Measurements from ENCODE around the gene NPIPB6. TPM values are rescaled to one million over a fixed set of nuclear protein-coding genes. Genes with fewer than 3 reads are reported as not detected.

NPIPB6 gene
- 2.0 and 3.2 TPM in 2 replicates for total RNA-seq (2014; rRNA removed; shearing (Covaris generic))

DNA sequence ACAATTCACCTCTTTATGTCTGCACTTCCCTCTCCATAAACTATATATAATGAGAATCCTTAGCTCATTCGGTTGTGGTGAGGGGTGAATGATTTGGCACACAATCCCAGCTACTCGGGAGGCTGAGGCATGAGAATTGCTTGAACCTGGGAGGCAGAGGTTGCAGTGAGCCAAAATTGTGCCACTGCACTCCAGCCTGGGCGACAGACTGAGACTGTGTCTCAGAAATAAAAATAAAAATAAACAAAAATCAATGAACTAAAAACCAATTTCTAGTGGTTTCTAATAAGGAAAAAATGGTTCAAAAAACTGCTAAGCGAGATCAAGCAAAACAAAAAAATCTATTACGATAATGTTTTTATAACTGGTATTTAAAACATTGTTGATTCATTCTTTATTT, at the start of gene NPIPB6:
Gene NPIPB6 (minus strand): TSS at position 101 of the 400 bp plus-strand sequence. CDS start 686 bp downstream, outside the sequence.

DNA sequence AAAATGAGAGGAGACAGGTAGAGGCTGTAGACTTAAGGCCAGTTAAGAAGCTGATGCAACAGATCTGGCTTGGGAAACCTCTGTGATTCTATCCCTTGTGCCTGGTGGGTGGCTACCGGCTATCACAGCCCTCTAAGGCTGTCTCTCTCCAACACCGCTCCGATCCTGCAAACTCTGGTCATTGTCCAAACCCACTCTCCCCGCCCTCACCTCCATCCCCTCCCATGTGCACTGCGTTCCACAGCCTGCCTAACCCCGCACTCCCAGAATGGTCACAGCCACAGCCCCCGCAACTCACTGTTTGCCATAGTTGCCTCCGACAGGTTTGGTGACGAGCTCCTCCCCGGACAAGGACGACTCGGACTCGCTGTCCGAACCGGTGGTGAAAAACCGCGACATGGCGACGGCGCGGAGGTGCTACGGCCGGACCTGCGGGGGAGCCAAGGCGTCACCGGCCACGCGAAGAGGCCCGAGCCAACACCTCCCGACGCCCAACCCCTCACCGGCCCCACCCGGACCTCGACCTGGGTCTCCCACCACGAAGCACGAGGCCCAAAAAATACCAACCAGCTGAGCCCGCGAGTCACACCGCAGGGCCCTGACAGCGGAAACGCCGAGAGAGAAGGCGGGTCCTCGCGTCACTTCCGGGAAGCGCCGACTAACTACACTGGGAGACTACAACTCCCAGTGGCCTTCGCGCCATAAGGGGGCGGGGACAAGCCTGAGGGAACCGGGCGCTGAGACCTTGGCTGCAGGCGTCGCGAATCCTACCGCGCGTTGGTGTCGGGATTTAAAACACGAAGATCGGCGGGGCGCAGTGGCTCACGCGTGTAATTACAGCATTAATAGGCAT, 40.1 kb upstream of the NPIPB6 start, which contains the start of gene EIF3CL:
Gene EIF3CL (minus strand): TSS at position 622 of the 853 bp plus-strand sequence. CDS start 223 bp downstream, at position 399.

Small RNA genes lying within 50 kb of the gene (small RNA-seq; reads per million reads assigned to genes)
- gene AC138904.2 (not detected), gene MIR6862-1 (not detected)

Other genes with a start within 250 kb of the NPIPB6 start
- 137 and 143 TPM in 2 replicates for gene XPO6, start 151.5 kb downstream of the NPIPB6 start, total RNA-seq (2014; rRNA removed; shearing (Covaris generic))
- 0.03 and 0.15 TPM in 2 replicates for gene SBK1, start 71.0 kb downstream of the NPIPB6 start, total RNA-seq (2014; rRNA removed; shearing (Covaris generic))
- gene EIF3CL, start 40.3 kb upstream of the NPIPB6 start, total RNA-seq (2014; rRNA removed; shearing (Covaris generic)): 75.5 and 80.9 TPM in 2 replicates
- not detected in 2 replicates for gene NPIPB7, start 108.8 kb upstream of the NPIPB6 start, total RNA-seq (2014; rRNA removed; shearing (Covaris generic))
- 10.3 and 15.0 TPM in 2 replicates for gene CLN3, start 128.6 kb upstream of the NPIPB6 start, total RNA-seq (2014; rRNA removed; shearing (Covaris generic))
- gene APOBR, start 131.1 kb upstream of the NPIPB6 start, total RNA-seq (2014; rRNA removed; shearing (Covaris generic)): 0.05 and 0.19 TPM in 2 replicates
- not detected in 2 replicates for gene IL27, start 143.3 kb upstream of the NPIPB6 start, total RNA-seq (2014; rRNA removed; shearing (Covaris generic))
- 15.4 and 20.1 TPM in 2 replicates for gene NUPR1, start 175.5 kb upstream of the NPIPB6 start, total RNA-seq (2014; rRNA removed; shearing (Covaris generic))
- 22.9 and 26.1 TPM in 2 replicates for gene SGF29, start 190.4 kb upstream of the NPIPB6 start, total RNA-seq (2014; rRNA removed; shearing (Covaris generic))
- not detected in 2 replicates for gene SULT1A2, start 233.5 kb upstream of the NPIPB6 start, total RNA-seq (2014; rRNA removed; shearing (Covaris generic))
- 0.80 and 1.6 TPM in 2 replicates for gene SULT1A1, start 246.5 kb upstream of the NPIPB6 start, total RNA-seq (2014; rRNA removed; shearing (Covaris generic))

All from A375 (cell line).